Ovary (tissue), 9 donors: ENCODE results near the gene GNG4. TPM values are rescaled to one million over a fixed set of nuclear protein-coding genes. Genes with fewer than 3 reads are reported as not detected.
"Not testable (repeated sequence)": the region's sequence is repeated elsewhere in the genome, so short reads cannot be mapped to it uniquely, and the experiment has no call there.

Experiments used
- DNase-seq, 5 donors: peaks; one replicate each; pipeline ENCODE4 v3.0.0-alpha.2; 2019 to 2020
- H3K27ac ChIP-seq, 2 donors: fragments of 200-600 bp; one replicate each; pipeline versions ENCODE4 v1.5.1 to v1.8.0; 2019 to 2022
- H3K27me3 ChIP-seq: fragments of 200-600 bp; one replicate; pipeline ENCODE4 v1.8.0; 2022
- H3K36me3 ChIP-seq: fragments of 200-600 bp; sonication (generic); one replicate; pipeline ENCODE4 v1.5.1; 2019
- H3K4me1 ChIP-seq: one replicate; pipeline ENCODE4 v1.8.1; 2013; ENCODE audit warnings: mild to moderate bottlenecking, moderate library complexity; ENCODE audit not compliant: insufficient read depth
- H3K4me3 ChIP-seq: fragments of 200-600 bp; sonication (generic); one replicate; pipeline ENCODE4 v1.5.1; 2017
- H3K9me3 ChIP-seq, 2 donors: fragments of 200-600 bp in 1 of 2; sonication (generic) in 1 of 2; one replicate each; pipeline versions ENCODE4 v1.5.1 to v1.8.1; 2013 to 2019; ENCODE audit warnings: mild to moderate bottlenecking in 1 of 2, moderate library complexity in 1 of 2
- CTCF ChIP-seq, 3 donors: fragments of 450-650 bp in 2 of 3; fragments of 200-600 bp in 1 of 3; IDR thresholded peaks; one replicate each; pipeline versions ENCODE4 v1.5.1 to v1.8.0; 2016 to 2022; ENCODE audit warnings: antibody characterized with exemption in 3 of 3, mild to moderate bottlenecking in 1 of 3
- EP300 ChIP-seq: sonication (generic); formaldehyde crosslinking; IDR thresholded peaks from one replicate; pipeline ENCODE4 v1.6.1; 2017; ENCODE audit warnings: antibody characterized with exemption
- POLR2A ChIP-seq: fragments of 450-650 bp; IDR thresholded peaks from one replicate; pipeline ENCODE4 v1.6.1; 2017; ENCODE audit warnings: antibody characterized with exemption, mild to moderate bottlenecking, moderate library complexity
- WGBS, 3 donors: extraction: QIAGEN DNeasy Blood & Tissue Kit in 1 of 3; methylation state at CpG; one replicate each; pipeline versions ENCODE4 v1.1.5 to v1.1.7; 2013 to 2017; 5-methylcytosine and 5-hydroxymethylcytosine counted together
- intact Hi-C, 4 donors: fragments of 100-400 bp; cut with DNase I; formaldehyde crosslinking; loops; one replicate each; pipeline versions ENCODE4 v1.11.0 to v1.15.1; 2022 to 2023
- polyA plus RNA-seq, 2 donors: library from polyadenylated mRNA; stranded (reverse); fragments of 200-250 nt in 1 of 2; fragments of 350-450 nt in 1 of 2; fragmentation: Illumina TruSeq in 1 of 2; extraction: RNeasy Lipid Tissue Mini Kit (QIAGEN cat#74804) in 1 of 2; gene quantifications; one replicate each; pipeline ENCODE4 v1.2.3, GENCODE V29; 2013 to 2014
- total RNA-seq, 7 donors: library from RNA; depleted of rRNA in 2 of 7; stranded (reverse); fragments of >200 nt in 2 of 7; fragmentation: NEBNext Ultra II Directional in 3 of 7; extraction: Animal tissue kit (Norgen Biotek cat#: 25700) in 3 of 7; gene quantifications; one replicate each; pipeline versions ENCODE4 v1.1.0 to v1.2.4, GENCODE V29; 2016 to 2023
- donor health status: DM: no; HTN: no; CAD: no; lungs with moderate emphysema.
- donor health status: DM: no; HTN: no; CAD: no.
- donor health status: Bipolar disorder and iron deficiency.
- donor health status: DM: yes; HTN: yes; CAD: no.
- donor health status: DM: no; HTN: no; CAD: no.
- donor health status: DM: yes; HTN: yes; CAD: no.

GNG4 gene
- total and polyA plus RNA-seq, 9 donors, result 14.2 to 62.4 (median 32.1) TPM

GRCh38 chr1:235579891-235580290 is 69.7 kb downstream of the GNG4 start:
- DNase-seq, result no peak
- TF ChIP-seq POLR2A (no peak), EP300 (no peak), CTCF (IDR thresholded peaks at IDR 0.05) (no peak)
- H3K4me3 ChIP-seq, result no peak overlapping the region
- intact Hi-C loops, result no loop called here
- no peaks in the 10 kb centered on the region for H3K36me3 ChIP-seq
- H3K27me3 ChIP-seq, result no peaks in the 10 kb centered on the region
- 90 to 94% (median 94%) methylated on average over 3 of the region's 3 CpGs for WGBS, 3 donors
- H3K27ac ChIP-seq, result no peak overlapping the region
- H3K9me3 ChIP-seq, result no peaks in the 10 kb centered on the region
- H3K4me1 ChIP-seq, result peaks cover 11% of the 10 kb centered on the region

GRCh38 chr1:235575597-235575996 is 74.0 kb downstream of the GNG4 start:
- no peaks in the 10 kb centered on the region for H3K36me3 ChIP-seq
- H3K4me3 ChIP-seq, result no peak overlapping the region
- no peaks in the 10 kb centered on the region for H3K9me3 ChIP-seq
- 88 to 94% (median 94%) methylated on average over 6 of the region's 6 CpGs for WGBS, 3 donors
- no peak overlapping the region for H3K27ac ChIP-seq
- H3K27me3 ChIP-seq, result no peaks in the 10 kb centered on the region
- no peak for DNase-seq
- H3K4me1 ChIP-seq, result no peaks in the 10 kb centered on the region
- TF ChIP-seq EP300 (no peak), CTCF (IDR thresholded peaks at IDR 0.05) (no peak), POLR2A (no peak)
- intact Hi-C loops, result no loop called here

GRCh38 chr1:235573880-235574279 is 75.7 kb downstream of the GNG4 start:
- intact Hi-C loops, result no loop called here
- no peaks in the 10 kb centered on the region for H3K4me1 ChIP-seq
- WGBS, 3 donors, result 65 to 72% (median 67%) methylated on average over 2 of the region's 2 CpGs
- H3K4me3 ChIP-seq, result no peak overlapping the region
- no peak for DNase-seq
- H3K36me3 ChIP-seq, result no peaks in the 10 kb centered on the region
- H3K27ac ChIP-seq, result no peak overlapping the region
- no peak for TF ChIP-seq CTCF (IDR thresholded peaks at IDR 0.05)
- no peak for TF ChIP-seq POLR2A
- TF ChIP-seq EP300, result no peak
- no peaks in the 10 kb centered on the region for H3K27me3 ChIP-seq
- no peaks in the 10 kb centered on the region for H3K9me3 ChIP-seq

GRCh38 chr1:235572971-235573370 is 76.6 kb downstream of the GNG4 start:
- intact Hi-C loops, H3K4me1 ChIP-seq, H3K27ac ChIP-seq, DNase-seq, H3K36me3 ChIP-seq, H3K9me3 ChIP-seq, H3K27me3 ChIP-seq, H3K4me3 ChIP-seq: not testable (repeated sequence)
- 95 to 99% (median 98%) methylated on average over 5 of the region's 5 CpGs for WGBS, 3 donors

- H3K27me3 ChIP-seq, result no peaks in the 10 kb centered on the region
- no peaks in the 10 kb centered on the region for H3K36me3 ChIP-seq
- 93 to 99% (median 97%) methylated on average over 3 of the region's 3 CpGs for WGBS, 3 donors
- no peaks in the 10 kb centered on the region for H3K9me3 ChIP-seq
- intact Hi-C loops, result no loop called here
- no peak for TF ChIP-seq POLR2A
- no peak for DNase-seq
- no peaks in the 10 kb centered on the region for H3K4me1 ChIP-seq
- no peak overlapping the region for H3K4me3 ChIP-seq
- H3K27ac ChIP-seq, result no peak overlapping the region
Measured at GRCh38 chr1:235571482-235571881, 78.1 kb downstream of the GNG4 start.
